Activated naive CD4-positive, alpha-beta T cell treated with anti-CD3 and anti-CD28 coated beads, Interleukin-2, amount 10 ng/mL, durations not matched to agents 5 hours and 36 hours (primary cell): ENCODE measurements around the gene WDR64. TPM values are rescaled to one million over a fixed set of nuclear protein-coding genes. Genes with fewer than 3 reads are reported as not detected.

Experiments used
- total RNA-seq, 2 experiments: library from RNA; stranded (reverse); gene quantifications; one replicate each; pipeline ENCODE4 v1.2.3, GENCODE V29; 2021

Gene WDR64
- total RNA-seq: under 1 TPM in 1 of 2 experiments, not detected in 1; 0.10 TPM

GRCh38 chr1:241652012-241652411, at the start of gene WDR64:
TSS of gene WDR64 (plus strand) at chr1:241652281. CDS start at chr1:241652485, 204 bp downstream.

GRCh38 chr1:241640149-241640866, 11.8 kb upstream of the WDR64 start, which contains the start of the genes CHML and OPN3:
TSS of gene CHML (minus strand) at chr1:241640369. CDS start at chr1:241635766, 4,603 bp downstream.
TSS of gene OPN3 (minus strand) at chr1:241640369. CDS start at chr1:241640254, 115 bp downstream.

DNA sequence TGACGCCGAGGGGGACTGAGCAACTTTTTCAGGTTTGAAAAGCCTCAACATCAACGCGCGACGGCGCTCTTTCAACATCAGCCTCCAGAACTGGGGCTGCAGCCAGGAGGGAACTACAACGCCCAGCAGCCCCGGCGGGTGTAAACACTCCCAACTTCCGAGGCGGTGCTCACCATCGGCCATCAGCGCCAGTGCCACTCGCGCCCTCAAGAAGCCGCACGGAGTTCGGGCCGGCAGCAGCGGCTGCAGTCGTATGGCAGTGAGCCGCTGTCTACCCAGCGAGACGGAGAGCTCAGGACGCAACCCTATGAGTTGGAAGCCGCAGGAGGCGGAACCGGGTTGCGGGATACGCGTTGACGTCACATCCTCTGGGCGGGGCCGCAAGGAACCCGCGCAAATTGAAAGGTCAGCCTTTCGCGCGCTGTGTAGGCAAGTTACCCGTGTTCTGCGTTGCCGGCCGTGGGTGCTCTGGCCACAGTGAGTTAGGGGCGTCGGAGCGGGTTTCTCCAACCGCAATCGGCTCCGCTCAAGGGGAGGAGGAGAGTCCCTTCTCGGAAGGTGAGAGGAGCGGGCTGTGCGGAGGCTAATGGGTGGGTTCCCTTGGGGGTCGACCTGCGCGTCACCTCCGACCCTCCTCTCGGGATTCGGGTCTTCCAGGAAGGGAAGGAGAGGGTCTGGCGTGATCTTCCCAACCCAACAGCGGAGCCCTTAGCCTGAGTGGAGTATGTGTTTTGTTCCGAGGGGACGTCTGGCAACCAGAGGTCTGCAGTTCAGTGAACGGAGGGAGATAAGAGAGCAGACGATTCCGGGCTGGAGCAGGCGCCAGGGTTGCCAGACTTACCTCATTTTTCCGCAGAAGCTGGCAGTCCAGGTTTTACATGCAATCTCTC, 196.0 kb downstream of the WDR64 start, which contains the start of gene EXO1:
Gene EXO1 (plus strand): TSS at position 409 of the 890 bp plus-strand sequence. CDS start 2,222 bp downstream, outside the sequence.

Other genes starting within 250 kb of the WDR64 start
- 10 to 100 TPM; 50.8 to 51.6 TPM for gene FH, start 132.5 kb upstream of the WDR64 start, total RNA-seq
- not detected for gene KMO, start 119.9 kb upstream of the WDR64 start, total RNA-seq
- 10 to 100 TPM; 15.4 to 15.9 TPM for gene CHML, start 11.9 kb upstream of the WDR64 start, total RNA-seq
- gene OPN3, start 11.9 kb upstream of the WDR64 start, total RNA-seq: 10 to 100 TPM; 12.6 to 12.9 TPM
- gene EXO1, start 195.9 kb downstream of the WDR64 start, total RNA-seq: 10 to 100 TPM; 23.8 to 28.4 TPM